Panc1 (cell line): ENCODE data around the gene HOXD3. TPM values are rescaled to one million over a fixed set of nuclear protein-coding genes. Genes with fewer than 3 reads are reported as not detected.

ENCODE experiments used
- ATAC-seq: fragments of 200-7000 bp; cut with Tn5 transposase; 2 replicates; pipeline ENCODE4 v1.9.1; 2020; ENCODE audit warnings: mild to moderate bottlenecking, moderate library complexity
- BruUV-seq: library from RNA; stranded (reverse); fragments of 400-500 nt; replicated peaks from 2 replicates; lab custom pipeline; 2021; lab: Mats Ljungman, UMichigan
- CTCF ChIA-PET: fragments of 300-600 bp; sonication (Branson Sonifier 250); formaldehyde crosslinking; loops from one replicate; lab custom pipeline; 2022; ENCODE audit warnings: antibody characterized with exemption; lab: Charles Lee
- POLR2A ChIA-PET: fragments of 300-600 bp; sonication (Branson Sonifier 250); formaldehyde crosslinking; loops from one replicate; lab custom pipeline; 2022; ENCODE audit warnings: antibody characterized with exemption; lab: Charles Lee
- DNase-seq: peaks from one replicate; pipeline ENCODE4 v3.0.0-alpha.2; 2010; ENCODE audit warnings: low read depth, low spot score
- H3K27ac ChIP-seq: 2 replicates; pipeline ENCODE4 v1.5.1; 2011; ENCODE audit warnings: mild to moderate bottlenecking, low read length, inconsistent platforms
- H3K27me3 ChIP-seq: fragments of 200-500 bp; sonication (Bioruptor generic); 2 replicates; pipeline ENCODE4 v1.6.0; 2014; ENCODE audit warnings: low read length, inconsistent platforms; ENCODE audit not compliant: control insufficient read depth, insufficient read depth
- H3K36me3 ChIP-seq: fragments of 200-500 bp; sonication (Bioruptor generic); 2 replicates; pipeline ENCODE4 v1.5.1; 2014; ENCODE audit warnings: inconsistent platforms, mild to moderate bottlenecking, low read length, moderate library complexity; ENCODE audit not compliant: control insufficient read depth, insufficient read depth
- H3K4me1 ChIP-seq: 2 replicates; pipeline ENCODE4 v1.5.1; 2011; ENCODE audit warnings: inconsistent platforms, mild to moderate bottlenecking, low read length, moderate library complexity; ENCODE audit not compliant: control insufficient read depth, insufficient read depth
- H3K4me3 ChIP-seq, 2 experiments: 2 replicates each; pipeline ENCODE4 v1.5.1; 2011 to 2012; ENCODE audit warnings: low read depth in 2 of 2, low read length in 2 of 2, mild to moderate bottlenecking in 2 of 2, inconsistent platforms in 1 of 2, moderate library complexity in 1 of 2
- H3K9me3 ChIP-seq: fragments of 200-500 bp; sonication (Bioruptor generic); 2 replicates; pipeline ENCODE4 v1.5.1; 2014; ENCODE audit warnings: low read depth, mild to moderate bottlenecking, inconsistent platforms, low read length, moderate library complexity; ENCODE audit not compliant: control insufficient read depth, insufficient read depth
- CTCF ChIP-seq: fragments of 450-650 bp; IDR thresholded peaks from 2 replicates; pipeline ENCODE4 v1.5.1; 2017; ENCODE audit warnings: mild to moderate bottlenecking
- POLR2AphosphoS5 ChIP-seq: IDR thresholded peaks from 2 replicates; pipeline ENCODE4 v1.6.1; 2012; ENCODE audit warnings: mild to moderate bottlenecking, low read depth, low read length, moderate library complexity
- REST ChIP-seq, 2 experiments: IDR thresholded peaks; 2 replicates each; pipeline ENCODE4 v1.6.1; 2011 to 2012; ENCODE audit warnings: low read depth in 2 of 2, control low read depth in 1 of 2, low read length in 1 of 2, mild to moderate bottlenecking in 1 of 2, moderate library complexity in 1 of 2; ENCODE audit not compliant: insufficient read depth in 1 of 2
- SIN3A ChIP-seq: IDR thresholded peaks from 2 replicates; pipeline ENCODE4 v1.6.1; 2012; ENCODE audit warnings: low read depth, mild to moderate bottlenecking, low read length, moderate library complexity, borderline replicate concordance; ENCODE audit not compliant: insufficient read depth
- TCF7L2 ChIP-seq: IDR thresholded peaks from 2 replicates; pipeline ENCODE4 v1.6.1; 2011; ENCODE audit warnings: mild to moderate bottlenecking, low read depth, low read length, inconsistent platforms
- in situ Hi-C: cut with HindIII; loops from 2 replicates; pipeline ENCODE4 v1.10.0; 2016; ENCODE audit warnings: low sequenced_read_pairs, low pct_unique_long_range_greater_than_20kb
- intact Hi-C: fragments of 100-400 bp; cut with micrococcal nuclease; formaldehyde crosslinking; loops from one replicate; pipeline ENCODE4 v1.10.0; 2022; ENCODE audit not compliant: unreplicated experiment
- total RNA-seq: library from RNA; stranded (reverse); gene quantifications from one replicate; pipeline ENCODE4 v1.2.1, GENCODE V29; 2021; ENCODE audit not compliant: unreplicated experiment

The HOXD3 gene
- total RNA-seq, 1 experiment from 2014 or later: 1.8 TPM

DNA sequence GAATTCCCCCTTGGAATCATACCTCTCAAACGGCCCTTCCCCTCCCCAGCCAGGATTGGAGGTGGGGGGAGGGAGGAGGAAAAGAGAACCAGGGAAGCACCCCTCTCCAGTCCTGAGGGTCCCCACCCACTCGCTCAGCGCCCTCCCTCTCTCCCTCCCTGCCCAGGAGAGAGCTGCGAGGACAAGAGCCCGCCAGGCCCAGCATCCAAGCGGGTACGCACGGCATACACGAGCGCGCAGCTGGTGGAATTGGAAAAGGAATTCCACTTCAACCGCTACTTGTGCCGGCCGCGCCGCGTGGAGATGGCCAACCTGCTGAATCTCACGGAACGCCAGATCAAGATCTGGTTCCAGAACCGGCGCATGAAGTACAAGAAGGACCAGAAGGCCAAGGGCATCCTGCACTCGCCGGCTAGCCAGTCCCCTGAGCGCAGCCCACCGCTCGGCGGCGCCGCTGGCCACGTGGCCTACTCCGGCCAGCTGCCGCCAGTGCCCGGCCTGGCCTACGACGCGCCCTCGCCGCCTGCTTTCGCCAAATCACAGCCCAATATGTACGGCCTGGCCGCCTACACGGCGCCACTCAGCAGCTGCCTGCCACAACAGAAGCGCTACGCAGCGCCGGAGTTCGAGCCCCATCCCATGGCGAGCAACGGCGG is 14.4 kb downstream of the HOXD3 start:
- TF ChIP-seq POLR2AphosphoS5 (no peak), SIN3A (no peak), TCF7L2 (no peak), REST (IDR thresholded peaks at IDR 0.05; ENCODE audit: insufficient read depth in 1 of 2, low read depth in 2 of 2, low read length in 1 of 2) (no peak), CTCF (no peak)
- in situ Hi-C loops: no loop called here
- POLR2A ChIA-PET: no interaction called here
- Histone ChIP-seq H3K36me3 (no peaks in the 10 kb centered on the region), H3K4me1 (no peaks in the 10 kb centered on the region), H3K9me3 (no peaks in the 10 kb centered on the region), H3K27me3 (no peaks in the 10 kb centered on the region), H3K27ac (no peak overlapping the region), H3K4me3 (no peak overlapping the region)
- intact Hi-C loops: no loop called here
- DNase-seq (no peak), ATAC-seq (no peak)
- CTCF ChIA-PET: no interaction called here
- BruUV-seq: no TSS peak

GRCh38 chr2:176172007-176172894 is 15.1 kb downstream of the HOXD3 start:
- ChIA-PET CTCF (no interaction called here), POLR2A (no interaction called here)
- H3K4me1 ChIP-seq: no peaks in the 10 kb centered on the region
- no TSS peak for BruUV-seq
- H3K27ac ChIP-seq: no peak overlapping the region
- no peak for DNase-seq
- no peak overlapping the region for H3K4me3 ChIP-seq
- no peaks in the 10 kb centered on the region for H3K9me3 ChIP-seq
- no peaks in the 10 kb centered on the region for H3K36me3 ChIP-seq
- intact Hi-C loops: no loop called here
- ATAC-seq: no peak
- in situ Hi-C loops: no loop called here
- TF ChIP-seq CTCF (no peak), POLR2AphosphoS5 (no peak), REST (IDR thresholded peaks at IDR 0.05; ENCODE audit: insufficient read depth in 1 of 2, low read depth in 2 of 2, low read length in 1 of 2) (no peak), TCF7L2 (no peak), SIN3A (no peak)
- no peaks in the 10 kb centered on the region for H3K27me3 ChIP-seq
